Kidney (tissue), 14 donors: ENCODE results near the gene NLRP9. TPM values are rescaled to one million over a fixed set of nuclear protein-coding genes. Genes with fewer than 3 reads are reported as not detected.
A peak's percentile ranks its signal among the peaks of the same experiment; 100 is the strongest.

Source experiments
- DNase-seq, 5 donors: peaks; one replicate each; pipeline ENCODE4 v3.0.0-alpha.2; 2013 to 2020
- FAIRE-seq: peaks from 2 replicates; lab custom pipeline; 2012; peaks lifted over from hg19 to GRCh38; lab: Jason Lieb, UNC
- H3K27ac ChIP-seq, 2 donors: one replicate each; pipeline ENCODE4 v1.7.0; 2013; ENCODE audit warnings: low read depth in 2 of 2, low read length in 2 of 2, inconsistent platforms in 1 of 2
- H3K27me3 ChIP-seq: one replicate; pipeline ENCODE4 v1.7.1; 2013; ENCODE audit warnings: low read length, inconsistent platforms; ENCODE audit not compliant: control insufficient read depth, insufficient read depth
- H3K36me3 ChIP-seq, 3 donors: one replicate each; pipeline versions ENCODE4 v1.7.0 to v1.7.1; 2013; ENCODE audit warnings: low read length in 3 of 3, control low read depth in 1 of 3, inconsistent platforms in 1 of 3; ENCODE audit not compliant: insufficient read depth in 3 of 3, control insufficient read depth in 2 of 3
- H3K4me1 ChIP-seq, 3 donors: one replicate each; pipeline versions ENCODE4 v1.7.0 to v1.7.1; 2013; ENCODE audit warnings: low read length in 3 of 3, inconsistent platforms in 1 of 3, low read depth in 1 of 3; ENCODE audit not compliant: control insufficient read depth in 2 of 3, insufficient read depth in 2 of 3
- H3K4me3 ChIP-seq, 3 donors: one replicate each; pipeline versions ENCODE4 v1.7.0 to v1.8.1; 2013; ENCODE audit warnings: low read length in 3 of 3, control low read depth in 1 of 3, inconsistent platforms in 1 of 3
- H3K9ac ChIP-seq, 3 donors: one replicate each; pipeline versions ENCODE4 v1.7.0 to v1.7.1; 2013; ENCODE audit warnings: low read length in 3 of 3, control low read depth in 1 of 3, inconsistent platforms in 1 of 3
- H3K9me3 ChIP-seq, 3 donors: one replicate each; pipeline versions ENCODE4 v1.7.0 to v1.7.1; 2013; ENCODE audit warnings: low read length in 3 of 3, control low read depth in 1 of 3, inconsistent platforms in 1 of 3; ENCODE audit not compliant: control insufficient read depth in 2 of 3, insufficient read depth in 1 of 3
- CTCF ChIP-seq: IDR thresholded peaks from 3 replicates; pipeline ENCODE4 v1.5.1; 2012; ENCODE audit warnings: mild to moderate bottlenecking, moderate library complexity, borderline replicate concordance; ENCODE audit not compliant: insufficient read depth; ENCODE audit errors: extremely low read depth
- intact Hi-C: fragments of 100-400 bp; cut with DNase I; formaldehyde crosslinking; loops from one replicate; pipeline ENCODE4 v1.11.1; 2022
- polyA plus RNA-seq: library from polyadenylated mRNA; stranded (reverse); fragments of 350-450 nt; fragmentation: Illumina TruSeq; extraction: RNeasy Lipid Tissue Mini Kit (QIAGEN cat#74804); gene quantifications from one replicate; pipeline ENCODE4 v1.2.3, GENCODE V29; 2014; ENCODE audit warnings: low read depth, low replicate concordance; ENCODE audit not compliant: insufficient read depth
- total RNA-seq: library from RNA; stranded (reverse); fragmentation: NEBNext Ultra II Directional; extraction: Animal tissue kit (Norgen Biotek cat#: 25700); gene quantifications from one replicate; pipeline ENCODE4 v1.2.1, GENCODE V29; 2021
- donor health status: control.
- donor health status: control.
- donor health status: control.
- donor health status: control.
- donor health status: control.
- donor health status: DM: yes; HTN: yes; CAD: no.
- donor health status: Normal renal cell carcinoma (clear cell type).

The NLRP9 gene
- total and polyA plus RNA-seq, 2 donors from 2014 or later = 0.09 TPM; not detected in 1

DNA sequence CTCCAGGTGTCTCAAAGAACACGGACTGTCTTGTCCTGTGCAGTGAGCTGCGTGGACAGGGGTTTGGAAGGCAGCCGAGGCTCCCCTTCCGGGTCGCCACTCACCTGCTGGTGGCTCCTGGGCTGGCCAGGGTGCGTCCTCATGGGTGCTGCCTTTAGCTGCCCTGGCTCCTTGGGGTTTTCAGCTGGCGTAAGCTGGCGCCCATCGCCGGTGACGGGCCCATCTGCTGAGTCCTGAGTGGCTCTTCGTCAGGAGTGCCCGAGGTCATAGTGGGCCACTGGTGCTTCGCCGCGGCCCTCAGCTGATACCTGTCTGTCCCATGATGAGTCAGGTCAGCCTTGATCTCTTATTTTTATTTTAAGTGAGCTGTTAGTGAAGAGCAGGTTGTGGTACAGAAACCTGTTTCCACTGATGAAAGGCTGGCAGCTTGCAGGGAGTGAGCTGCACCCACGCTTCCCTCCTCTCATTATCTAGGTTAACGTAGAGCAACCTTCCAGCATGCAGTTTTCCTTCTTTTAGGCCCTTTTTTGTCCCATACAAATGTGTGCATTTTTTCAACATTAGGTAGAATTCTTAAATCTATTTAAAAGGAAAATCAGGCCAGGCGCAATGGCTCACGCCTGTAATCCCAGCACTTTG is 44.7 kb downstream of the NLRP9 start:
- no peak for TF ChIP-seq CTCF
- H3K9ac ChIP-seq = no peak overlapping the region
- no peak overlapping the region for H3K27ac ChIP-seq
- H3K27me3 ChIP-seq = no peaks in the 10 kb centered on the region
- no peaks in the 10 kb centered on the region for H3K9me3 ChIP-seq
- no peak overlapping the region for H3K4me3 ChIP-seq
- FAIRE-seq (no peak), DNase-seq (no peak)
- H3K36me3 ChIP-seq = peaks cover 0 to 53% (median 20%) of the 10 kb centered on the region in 3 donors
- intact Hi-C loops = no loop called here
- H3K4me1 ChIP-seq = peaks cover 0 to 23% (median 4%) of the 10 kb centered on the region in 3 donors

DNA sequence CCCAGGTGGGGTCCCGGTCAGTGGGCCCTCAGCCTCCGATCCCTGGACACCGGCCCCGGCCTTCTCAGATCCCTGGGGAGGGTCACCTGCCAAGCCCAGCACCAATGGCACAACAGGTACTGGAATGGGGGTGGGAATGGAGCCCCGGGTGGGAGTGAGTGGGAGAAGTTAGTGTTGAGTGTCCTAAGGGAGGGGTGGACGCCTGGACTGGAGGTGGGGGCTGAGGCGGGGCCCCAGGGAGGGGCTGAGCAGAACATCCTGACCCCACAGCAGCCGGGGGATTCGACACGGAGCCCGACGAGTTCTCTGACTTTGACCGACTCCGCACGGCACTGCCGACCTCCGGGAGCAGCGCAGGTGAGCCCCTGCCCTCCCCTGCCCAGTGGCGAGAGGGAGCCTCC is 45.5 kb downstream of the NLRP9 start:
- no peak overlapping the region for H3K4me3 ChIP-seq
- no peak overlapping the region for H3K27ac ChIP-seq
- intact Hi-C loops = no loop called here
- FAIRE-seq = no peak
- peaks cover 0 to 31% (median 4%) of the 10 kb centered on the region in 3 donors for H3K4me1 ChIP-seq
- DNase-seq = peak in 1 of 5 donors; percentile 38
- H3K27me3 ChIP-seq = no peaks in the 10 kb centered on the region
- no peak for TF ChIP-seq CTCF
- peaks cover 0 to 52% (median 19%) of the 10 kb centered on the region in 3 donors for H3K36me3 ChIP-seq
- no peak overlapping the region for H3K9ac ChIP-seq
- no peaks in the 10 kb centered on the region for H3K9me3 ChIP-seq

GRCh38 chr19:55691561-55692481 is 46.4 kb downstream of the NLRP9 start:
- H3K9me3 ChIP-seq = no peaks in the 10 kb centered on the region
- intact Hi-C loops = no loop called here
- H3K27ac ChIP-seq = no peak overlapping the region
- FAIRE-seq (no peak), DNase-seq (peak in 1 of 5 donors; percentile 37)
- no peaks in the 10 kb centered on the region for H3K27me3 ChIP-seq
- H3K9ac ChIP-seq = no peak overlapping the region
- H3K4me1 ChIP-seq = peaks cover 0 to 38% (median 11%) of the 10 kb centered on the region in 3 donors
- H3K36me3 ChIP-seq = peaks cover 0 to 47% (median 16%) of the 10 kb centered on the region in 3 donors
- no peak for TF ChIP-seq CTCF
- no peak overlapping the region for H3K4me3 ChIP-seq
